Adrenal gland (tissue), 5 donors: Measurements from ENCODE around the gene ADGRL1.

ENCODE experiments used
- CTCF ChIP-seq, 6 experiments: fragments of 450-650 bp in 4 of 6; fragments of 200-600 bp in 2 of 6; sonication (generic) in 1 of 6; IDR thresholded peaks; 1 replicate in 5 of 6; 2 replicates in 1 of 6; pipeline versions ENCODE4 v1.5.1 to v1.8.0; 2016 to 2021; ENCODE audit warnings: antibody characterized with exemption in 6 of 6, mild to moderate bottlenecking in 2 of 6, moderate library complexity in 1 of 6
- POLR2A ChIP-seq, 2 donors: fragments of 450-650 bp; IDR thresholded peaks; one replicate each; pipeline ENCODE4 v1.6.1; 2017; ENCODE audit warnings: antibody characterized with exemption in 2 of 2, mild to moderate bottlenecking in 2 of 2, moderate library complexity in 1 of 2
- donor health status: DM: no; HTN: no; CAD: no.

DNA sequence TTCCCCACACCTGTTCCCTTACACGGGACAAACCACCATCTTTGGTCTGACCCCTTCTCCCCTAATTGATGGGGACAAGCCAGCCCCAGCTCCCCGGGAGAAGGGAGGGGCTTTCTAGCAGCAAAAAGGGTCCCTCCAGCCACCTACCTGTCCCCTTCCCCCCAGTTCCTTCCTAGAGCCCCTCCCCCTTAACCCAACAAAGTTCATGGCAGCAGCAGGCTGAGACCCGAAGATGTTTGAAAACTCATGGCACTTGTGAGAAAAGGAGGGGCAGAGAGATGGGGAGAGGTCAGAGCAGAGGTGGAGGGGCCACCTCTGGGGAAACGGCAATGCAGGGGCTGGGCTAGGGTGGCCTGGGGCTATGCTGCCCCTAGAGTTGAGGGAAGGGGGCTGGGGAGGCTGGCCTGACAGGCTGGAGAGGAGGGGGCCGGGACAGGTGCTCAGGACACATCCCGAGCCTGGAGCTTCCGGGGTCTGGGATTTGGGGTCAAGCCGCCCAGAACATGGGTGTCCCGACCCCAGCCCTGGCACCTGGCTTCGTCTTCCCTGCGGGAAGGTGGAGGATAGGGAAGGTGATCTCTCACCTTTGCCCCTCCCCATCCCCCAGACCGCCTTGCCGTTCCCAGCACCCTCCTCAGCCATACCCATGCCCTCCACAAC, 57.1 kb downstream of the ADGRL1 start:
- TF ChIP-seq CTCF (IDR thresholded peaks at IDR 0.05) (no peak), POLR2A (IDR thresholded peaks at IDR 0.05) (no peak)
